GM23248 (cell line): Measurements from ENCODE around the gene CPNE2.

Experiments used
- EZH2 ChIP-seq: fragments of 200-600 bp; sonication (generic); IDR thresholded peaks from 2 replicates; pipeline ENCODE4 v1.6.1; 2018; ENCODE audit warnings: antibody characterized with exemption, mild to moderate bottlenecking; ENCODE audit not compliant: insufficient read depth, poor library complexity, severe bottlenecking
- EZH2phosphoT487 ChIP-seq: fragments of 200-600 bp; sonication (generic); IDR thresholded peaks from 2 replicates; pipeline ENCODE4 v1.6.1; 2018; ENCODE audit warnings: antibody characterized with exemption, moderate library complexity, mild to moderate bottlenecking, low read depth; ENCODE audit not compliant: insufficient read depth

DNA sequence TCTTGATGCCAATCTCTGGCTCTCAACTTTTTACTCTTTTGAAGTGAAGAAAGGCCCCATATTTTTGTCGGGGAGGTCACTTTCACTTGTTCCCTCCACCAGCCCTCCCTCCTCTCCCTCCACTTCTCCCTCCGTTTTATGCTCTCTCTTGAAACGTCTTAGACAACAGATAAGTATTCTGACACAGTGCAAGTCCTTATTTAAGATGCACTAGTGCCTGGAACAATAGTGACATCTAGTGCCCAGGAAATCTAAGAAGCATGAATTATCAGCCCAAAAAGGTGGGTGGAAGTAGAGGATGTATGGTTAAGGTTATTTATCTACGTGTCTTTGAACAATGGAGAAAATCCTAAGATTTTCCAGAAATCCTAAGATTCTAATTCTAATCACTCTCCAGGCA, 75.6 kb downstream of the CPNE2 start:
- TF ChIP-seq EZH2 = no peak
- TF ChIP-seq EZH2phosphoT487 = no peak
